GM21423 (cell line): ENCODE results near the gene PLEKHD1.

Experiments used
- ATAC-seq: cut with Tn5 transposase; IDR thresholded peaks from one replicate; pipeline ENCODE4 v1.9.1; 2021; ENCODE audit warnings: mild to moderate bottlenecking, moderate library complexity; ENCODE audit not compliant: unreplicated experiment

Gene PLEKHD1

DNA sequence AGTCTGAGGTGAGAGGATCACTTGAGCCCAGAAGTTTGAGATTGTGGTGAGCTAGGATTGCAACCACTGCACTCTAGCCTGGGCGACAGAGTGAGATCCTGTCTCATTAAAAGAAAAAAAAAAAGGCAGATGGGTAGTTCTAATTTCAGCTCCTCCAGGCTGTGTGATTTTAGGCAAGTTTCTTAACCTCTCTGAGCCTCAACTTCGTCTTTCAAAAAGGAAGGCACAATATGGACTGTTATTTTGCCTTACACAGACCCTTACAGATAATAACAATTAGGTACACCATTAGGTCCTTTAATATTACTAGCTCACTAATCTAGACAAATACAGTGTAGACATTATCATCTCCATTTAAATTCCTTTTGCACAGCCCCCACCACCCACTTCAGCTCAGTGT is 94.9 kb downstream of the PLEKHD1 start:
- no peak for ATAC-seq

DNA sequence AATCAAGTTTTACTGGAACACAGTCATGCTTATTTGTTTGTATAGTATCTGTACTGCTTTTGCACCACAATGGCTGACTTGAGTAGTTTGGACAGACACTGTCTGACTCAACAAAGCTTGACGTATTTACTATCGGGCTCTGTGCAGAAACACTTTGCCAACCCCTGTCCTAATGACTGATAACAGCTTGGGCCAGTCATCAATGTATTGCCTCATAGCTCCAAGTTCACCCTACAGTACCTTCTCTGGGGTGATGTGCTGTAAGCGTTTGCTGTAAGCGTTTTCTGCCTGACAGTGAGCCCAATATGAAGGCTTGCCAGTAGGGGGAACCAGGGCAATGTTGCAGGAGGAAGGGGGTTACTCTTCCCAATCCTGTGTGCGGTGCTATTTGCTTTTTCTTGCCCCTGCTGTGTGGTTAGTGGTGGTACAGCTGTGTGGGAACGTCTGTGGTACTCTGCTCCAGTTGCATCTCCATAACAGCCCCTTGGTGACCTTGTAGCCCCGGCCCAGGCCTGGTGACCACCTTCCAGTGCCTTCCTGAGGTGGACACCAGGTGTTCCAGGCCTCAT is 95.6 kb downstream of the PLEKHD1 start:
- no peak for ATAC-seq
